HepG2 (cell line): ENCODE results near the gene BTG1. TPM values are rescaled to one million over a fixed set of nuclear protein-coding genes. Genes with fewer than 3 reads are reported as not detected.

Experiments used
- ATAC-seq: fragments of 200-7000 bp; cut with Tn5 transposase; 3 replicates; pipeline ENCODE4 v1.9.1; 2020; ENCODE audit warnings: mild to moderate bottlenecking, moderate library complexity
- BruUV-seq: library from RNA; stranded (reverse); fragments of 400-500 nt; replicated peaks from 2 replicates; lab custom pipeline; 2021; lab: Mats Ljungman, UMichigan
- CTCF ChIA-PET: fragments of 300-600 bp; formaldehyde crosslinking; extraction: SDS; loops from one replicate; lab custom pipeline; 2021; ENCODE audit warnings: low total read pairs, inconsistent platforms, low intra/inter-chr PET ratio; lab: Yijun Ruan, JAX
- POLR2A ChIA-PET: fragments of 350-600 bp; sonication (Branson Sonifier 250); formaldehyde crosslinking; loops from one replicate; lab custom pipeline; 2020; ENCODE audit warnings: antibody characterized with exemption, inconsistent platforms; lab: Yijun Ruan, JAX
- DNase-seq: peaks from one replicate; pipeline ENCODE4 v3.0.0-alpha.2; 2015; ENCODE audit warnings: low spot score
- FAIRE-seq: peaks from 3 replicates; lab custom pipeline; 2011; peaks lifted over from hg19 to GRCh38; lab: Jason Lieb, UNC
- H2AFZ ChIP-seq: one replicate; pipeline ENCODE4 v1.6.1; 2011; ENCODE audit warnings: low read length, inconsistent platforms
- H3K27ac ChIP-seq: fragments of 300-600 bp; 3 replicates; pipeline ENCODE4 v1.8.0; 2011; ENCODE audit warnings: mixed run types, mild to moderate bottlenecking, mixed read lengths, low read length, inconsistent platforms; ENCODE audit not compliant: insufficient read depth; ENCODE audit errors: extremely low read length
- H3K27me3 ChIP-seq, 2 experiments: fragments of 200-600 bp in 1 of 2; 2 replicates in 1 of 2; 3 replicates in 1 of 2; pipeline versions ENCODE4 v1.6.0 to v1.8.0; 2011; ENCODE audit warnings: low read length in 2 of 2, mild to moderate bottlenecking in 2 of 2, moderate library complexity in 2 of 2, inconsistent platforms in 1 of 2; ENCODE audit not compliant: insufficient read depth in 2 of 2, control insufficient read depth in 1 of 2
- H3K36me3 ChIP-seq, 2 experiments: fragments of 200-600 bp in 1 of 2; replicated peaks in 1 of 2; 2 replicates in 1 of 2; 3 replicates in 1 of 2; pipeline versions ENCODE4 v1.5.1 to v1.8.0; 2011; ENCODE audit warnings: low read length in 2 of 2, inconsistent platforms in 1 of 2; ENCODE audit not compliant: insufficient read depth in 2 of 2, control insufficient read depth in 1 of 2
- H3K4me1 ChIP-seq: 2 replicates; pipeline ENCODE4 v1.5.1; 2012; ENCODE audit warnings: low read length, inconsistent platforms; ENCODE audit not compliant: insufficient read depth
- H3K4me2 ChIP-seq: 2 replicates; pipeline ENCODE4 v1.6.0; 2011; ENCODE audit warnings: low read depth, low read length, inconsistent platforms
- H3K4me3 ChIP-seq, 3 experiments: fragments of 200-600 bp in 1 of 3; sonication (generic), shearing (Covaris generic) in 1 of 3; replicated peaks in 1 of 3; 2 replicates each; pipeline ENCODE4 v1.5.1; 2011 to 2016; ENCODE audit warnings: low read length in 3 of 3, inconsistent platforms in 2 of 3, low read depth in 2 of 3, mild to moderate bottlenecking in 2 of 3, control low read depth in 1 of 3, mixed read lengths in 1 of 3; ENCODE audit not compliant: insufficient read depth in 1 of 3
- H3K79me2 ChIP-seq: one replicate; pipeline ENCODE4 v1.6.1; 2011; ENCODE audit warnings: low read length, inconsistent platforms; ENCODE audit not compliant: insufficient read depth
- H3K9ac ChIP-seq: 2 replicates; pipeline ENCODE4 v1.6.0; 2011; ENCODE audit warnings: mild to moderate bottlenecking, low read depth, low read length, inconsistent platforms; ENCODE audit not compliant: insufficient read depth
- H3K9me3 ChIP-seq: 2 replicates; pipeline ENCODE4 v1.5.1; 2012; ENCODE audit warnings: mild to moderate bottlenecking, low read length
- H4K20me1 ChIP-seq: 2 replicates; pipeline ENCODE4 v1.6.0; 2011; ENCODE audit warnings: inconsistent platforms, mild to moderate bottlenecking, low read length, moderate library complexity; ENCODE audit not compliant: insufficient read depth
- GABPA ChIP-seq, 2 experiments: IDR thresholded peaks; 2 replicates each; pipeline ENCODE4 v1.6.1; 2011 to 2016; ENCODE audit warnings: low read depth in 2 of 2, low read length in 1 of 2, missing biosample characterization in 1 of 2, missing genetic modification characterization in 1 of 2
- GFI1 ChIP-seq: sonication (generic); formaldehyde crosslinking; IDR thresholded peaks from 2 replicates; pipeline ENCODE4 v1.5.0; 2020; ENCODE audit warnings: missing genetic modification reagents, mild to moderate bottlenecking, borderline replicate concordance
- POLR2G ChIP-seq: fragments of 200-400 bp; formaldehyde crosslinking; IDR thresholded peaks from 2 replicates; pipeline ENCODE4 v1.6.1; 2018; ENCODE audit warnings: mild to moderate bottlenecking, low read depth, low read length, moderate library complexity
- ZNF232 ChIP-seq: sonication (generic); formaldehyde crosslinking; IDR thresholded peaks from 2 replicates; pipeline ENCODE4 v1.4.0; 2020; ENCODE audit warnings: missing genetic modification reagents, borderline replicate concordance
- WGBS: methylation state at CpG from one replicate; pipeline ENCODE4 v1.1.6; 2017; ENCODE audit warnings: low lambda C conversion rate; 5-methylcytosine and 5-hydroxymethylcytosine counted together
- in situ Hi-C: cut with HindIII; loops from 2 replicates; pipeline ENCODE4 v1.10.0; 2017; ENCODE audit warnings: low pct_unique_long_range_greater_than_20kb; ENCODE audit not compliant: extremely low pct_ligation_motif_present
- intact Hi-C: fragments of 100-400 bp; cut with micrococcal nuclease; formaldehyde crosslinking; loops from one replicate; pipeline ENCODE4 v1.10.0; 2022; ENCODE audit not compliant: unreplicated experiment
- polyA plus RNA-seq, 8 experiments: library from polyadenylated mRNA; depleted of rRNA in 3 of 8; stranded (reverse) in 7 of 8; unstranded in 1 of 8; fragments of >200 nt; fragmentation: Illumina TruSeq in 4 of 8; extraction: Trizol in 4 of 8; gene quantifications; 2 replicates each; pipeline versions ENCODE4 v1.2.1 to v1.2.3, GENCODE V29; 2011 to 2016; ENCODE audit warnings: low read depth in 4 of 8, missing spikeins in 1 of 8, mixed read lengths in 1 of 8; ENCODE audit not compliant: insufficient read depth in 1 of 8
- total RNA-seq, 5 experiments: library from RNA; depleted of rRNA; stranded (reverse); fragments of >200 nt; fragmentation: Illumina TruSeq; extraction: Trizol; gene quantifications; 2 replicates each; pipeline ENCODE4 v1.2.3, GENCODE V29; 2016; ENCODE audit warnings: low read depth in 1 of 5
- TF ChIP-seq, protein P1 (sequence below): IDR thresholded peaks from 2 replicates; pipeline ENCODE4 v1.6.1; 2016; ENCODE audit warnings: missing compliant biosample characterization, missing genetic modification reagents, borderline replicate concordance
- TF ChIP-seq, protein P2 (sequence below): sonication (generic); IDR thresholded peaks from 2 replicates; pipeline ENCODE4 v1.6.1; 2016; ENCODE audit warnings: low read depth, borderline replicate concordance
- TF ChIP-seq, protein P3 (sequence below): sonication (generic); formaldehyde crosslinking; IDR thresholded peaks from 2 replicates; pipeline ENCODE4 v1.8.0; 2022; ENCODE audit warnings: missing genetic modification reagents, low read depth, mild to moderate bottlenecking, borderline replicate concordance
- TF ChIP-seq, protein P4 (sequence below): IDR thresholded peaks from 2 replicates; pipeline ENCODE4 v1.6.1; 2012; ENCODE audit warnings: low read length, improper control_type of control experiment

BTG1 gene
- total and polyA plus RNA-seq, 2 of the 13 experiments (the other 11 are each of a cell fraction or from before 2014, with no cell fraction given) = 7.5 to 16.7 TPM

DNA sequence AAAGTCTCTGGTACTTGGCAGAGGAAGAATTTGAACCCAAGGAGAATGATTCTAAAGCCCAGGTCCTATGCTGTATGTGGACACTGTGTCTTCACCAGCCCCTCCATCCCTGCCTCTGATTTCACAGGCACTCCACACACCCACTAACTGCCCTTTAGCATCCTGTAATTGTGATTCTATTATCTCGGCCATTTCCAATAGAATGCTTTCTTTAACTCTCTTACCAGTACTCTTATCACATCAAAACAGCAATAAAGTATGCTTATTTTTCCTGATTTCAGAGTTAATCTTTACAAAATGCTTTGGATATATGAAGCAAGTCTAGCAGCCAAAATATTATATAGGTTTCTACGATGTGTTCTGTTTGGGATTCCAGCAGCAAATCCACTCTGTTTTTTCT, 37.9 kb upstream of the BTG1 start:
- Histone ChIP-seq H4K20me1 (no peaks in the 10 kb centered on the region), H3K9ac (no peak overlapping the region), H3K4me1 (no peaks in the 10 kb centered on the region), H3K27ac (no peak overlapping the region), H3K79me2 (no peaks in the 10 kb centered on the region), H3K4me2 (no peak overlapping the region), H3K36me3 (no peaks in the 10 kb centered on the region), H3K4me3 (no peak overlapping the region), H3K27me3 (no peaks in the 10 kb centered on the region), H3K9me3 (no peaks in the 10 kb centered on the region), H2AFZ (no peak overlapping the region)
- in situ Hi-C loops (no loop called here), intact Hi-C loops (no loop called here)
- FAIRE-seq = no peak
- no peak for ATAC-seq
- POLR2A ChIA-PET = no interaction called here
- CTCF ChIA-PET = no interaction called here
- BruUV-seq = no TSS peak
- TF ChIP-seq, protein P1, sequence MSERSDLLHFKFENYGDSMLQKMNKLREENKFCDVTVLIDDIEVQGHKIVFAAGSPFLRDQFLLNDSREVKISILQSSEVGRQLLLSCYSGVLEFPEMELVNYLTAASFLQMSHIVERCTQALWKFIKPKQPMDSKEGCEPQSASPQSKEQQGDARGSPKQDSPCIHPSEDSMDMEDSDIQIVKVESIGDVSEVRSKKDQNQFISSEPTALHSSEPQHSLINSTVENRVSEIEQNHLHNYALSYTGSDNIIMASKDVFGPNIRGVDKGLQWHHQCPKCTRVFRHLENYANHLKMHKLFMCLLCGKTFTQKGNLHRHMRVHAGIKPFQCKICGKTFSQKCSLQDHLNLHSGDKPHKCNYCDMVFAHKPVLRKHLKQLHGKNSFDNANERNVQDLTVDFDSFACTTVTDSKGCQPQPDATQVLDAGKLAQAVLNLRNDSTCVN (CRISPR knock-in tag) = no peak
- TF ChIP-seq POLR2G = no peak
- TF ChIP-seq, protein P2, sequence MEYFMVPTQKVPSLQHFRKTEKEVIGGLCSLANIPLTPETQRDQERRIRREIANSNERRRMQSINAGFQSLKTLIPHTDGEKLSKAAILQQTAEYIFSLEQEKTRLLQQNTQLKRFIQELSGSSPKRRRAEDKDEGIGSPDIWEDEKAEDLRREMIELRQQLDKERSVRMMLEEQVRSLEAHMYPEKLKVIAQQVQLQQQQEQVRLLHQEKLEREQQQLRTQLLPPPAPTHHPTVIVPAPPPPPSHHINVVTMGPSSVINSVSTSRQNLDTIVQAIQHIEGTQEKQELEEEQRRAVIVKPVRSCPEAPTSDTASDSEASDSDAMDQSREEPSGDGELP = no peak
- TF ChIP-seq, protein P3, sequence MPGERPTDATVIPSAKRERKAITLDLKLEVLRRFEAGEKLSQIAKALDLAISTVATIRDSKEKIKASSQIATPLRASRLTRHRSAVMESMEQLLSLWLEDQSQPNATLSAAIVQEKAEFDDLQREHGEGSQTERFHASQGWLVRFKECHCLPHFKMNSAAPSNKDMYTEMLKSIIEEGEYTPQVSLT = no peak
- no peak for TF ChIP-seq GABPA (IDR thresholded peaks at IDR 0.05; ENCODE audit: low read depth, low read length)
- no peak for TF ChIP-seq GABPA (CRISPR knock-in tag; IDR thresholded peaks at IDR 0.05; ENCODE audit: low read depth)
- TF ChIP-seq GFI1 = no peak
- TF ChIP-seq ZNF232 (CRISPR knock-in tag) = no peak
- TF ChIP-seq, protein P4, sequence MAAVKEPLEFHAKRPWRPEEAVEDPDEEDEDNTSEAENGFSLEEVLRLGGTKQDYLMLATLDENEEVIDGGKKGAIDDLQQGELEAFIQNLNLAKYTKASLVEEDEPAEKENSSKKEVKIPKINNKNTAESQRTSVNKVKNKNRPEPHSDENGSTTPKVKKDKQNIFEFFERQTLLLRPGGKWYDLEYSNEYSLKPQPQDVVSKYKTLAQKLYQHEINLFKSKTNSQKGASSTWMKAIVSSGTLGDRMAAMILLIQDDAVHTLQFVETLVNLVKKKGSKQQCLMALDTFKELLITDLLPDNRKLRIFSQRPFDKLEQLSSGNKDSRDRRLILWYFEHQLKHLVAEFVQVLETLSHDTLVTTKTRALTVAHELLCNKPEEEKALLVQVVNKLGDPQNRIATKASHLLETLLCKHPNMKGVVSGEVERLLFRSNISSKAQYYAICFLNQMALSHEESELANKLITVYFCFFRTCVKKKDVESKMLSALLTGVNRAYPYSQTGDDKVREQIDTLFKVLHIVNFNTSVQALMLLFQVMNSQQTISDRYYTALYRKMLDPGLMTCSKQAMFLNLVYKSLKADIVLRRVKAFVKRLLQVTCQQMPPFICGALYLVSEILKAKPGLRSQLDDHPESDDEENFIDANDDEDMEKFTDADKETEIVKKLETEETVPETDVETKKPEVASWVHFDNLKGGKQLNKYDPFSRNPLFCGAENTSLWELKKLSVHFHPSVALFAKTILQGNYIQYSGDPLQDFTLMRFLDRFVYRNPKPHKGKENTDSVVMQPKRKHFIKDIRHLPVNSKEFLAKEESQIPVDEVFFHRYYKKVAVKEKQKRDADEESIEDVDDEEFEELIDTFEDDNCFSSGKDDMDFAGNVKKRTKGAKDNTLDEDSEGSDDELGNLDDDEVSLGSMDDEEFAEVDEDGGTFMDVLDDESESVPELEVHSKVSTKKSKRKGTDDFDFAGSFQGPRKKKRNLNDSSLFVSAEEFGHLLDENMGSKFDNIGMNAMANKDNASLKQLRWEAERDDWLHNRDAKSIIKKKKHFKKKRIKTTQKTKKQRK = no peak
- 5% methylated on average over 2 of the region's 2 CpGs for WGBS
- no peak for DNase-seq
